ENCODE measurements around the gene NBAS.

Gene NBAS

GRCh38 chr2:15187702-15188101 lies 373.4 kb downstream of the NBAS start:
- DNase-seq = no peak

GRCh38 chr2:15186118-15186517 lies 375.0 kb downstream of the NBAS start:
- no peak for DNase-seq

GRCh38 chr2:15184491-15184890 lies 376.6 kb downstream of the NBAS start:
- DNase-seq = no peak

- DNase-seq = no peak
Measured at GRCh38 chr2:15182275-15182674, 378.9 kb downstream of the NBAS start.

- peak; percentile 21 for DNase-seq
Measured at GRCh38 chr2:15181092-15181745, 379.9 kb downstream of the NBAS start.

- no peak for DNase-seq
Measured at GRCh38 chr2:15180379-15180778, 380.8 kb downstream of the NBAS start.

GRCh38 chr2:15178946-15179345 lies 382.2 kb downstream of the NBAS start:
- DNase-seq = no peak

GRCh38 chr2:15177103-15177502 lies 384.0 kb downstream of the NBAS start:
- DNase-seq = no peak

GRCh38 chr2:15176604-15177003 lies 384.5 kb downstream of the NBAS start:
- DNase-seq = no peak

GRCh38 chr2:15174567-15174966 lies 386.6 kb downstream of the NBAS start:
- no peak for DNase-seq

- no peak for DNase-seq
Measured at GRCh38 chr2:15173501-15173900, 387.6 kb downstream of the NBAS start.

- DNase-seq = no peak
Measured at GRCh38 chr2:15172825-15173224, 388.3 kb downstream of the NBAS start.

GRCh38 chr2:15170070-15170775 lies 390.9 kb downstream of the NBAS start:
- DNase-seq = peak; percentile 15

- peak; percentile 94 for DNase-seq
Measured at GRCh38 chr2:15169326-15170069, 391.6 kb downstream of the NBAS start.

- DNase-seq = no peak
Measured at GRCh38 chr2:15168116-15168515, 393.0 kb downstream of the NBAS start.

- DNase-seq = no peak
Measured at GRCh38 chr2:15166878-15167277, 394.3 kb downstream of the NBAS start.

- no peak for DNase-seq
Measured at GRCh38 chr2:15163326-15163725, 397.8 kb downstream of the NBAS start.

- DNase-seq = no peak
Measured at GRCh38 chr2:15162620-15163019, 398.5 kb downstream of the NBAS start.

- DNase-seq = no peak
Measured at GRCh38 chr2:15160201-15160991, 400.7 kb downstream of the NBAS start.

- DNase-seq = peak; percentile 56
Measured at GRCh38 chr2:15159751-15160177, 401.4 kb downstream of the NBAS start.

GRCh38 chr2:15159206-15159605 lies 401.9 kb downstream of the NBAS start:
- DNase-seq = no peak

GRCh38 chr2:15158532-15158931 lies 402.6 kb downstream of the NBAS start:
- DNase-seq = no peak

GRCh38 chr2:15158100-15158499 lies 403.0 kb downstream of the NBAS start:
- DNase-seq = no peak
